Caco-2 (cell line): ENCODE measurements around the gene COL4A2. TPM values are rescaled to one million over a fixed set of nuclear protein-coding genes. Genes with fewer than 3 reads are reported as not detected.
"Not testable (repeated sequence)": the region's sequence is repeated elsewhere in the genome, so short reads cannot be mapped to it uniquely, and the experiment has no call there.

Source experiments
- BruUV-seq: library from RNA; stranded (reverse); fragments of 400-500 nt; replicated peaks from 2 replicates; lab custom pipeline; 2021; lab: Mats Ljungman, UMichigan
- CTCF ChIA-PET: fragments of 300-600 bp; sonication (Branson Sonifier 250); formaldehyde crosslinking; loops from one replicate; lab custom pipeline; 2022; ENCODE audit warnings: antibody characterized with exemption; lab: Charles Lee
- POLR2A ChIA-PET: fragments of 300-600 bp; sonication (Branson Sonifier 250); formaldehyde crosslinking; loops from one replicate; lab custom pipeline; 2022; ENCODE audit warnings: antibody characterized with exemption; lab: Charles Lee
- DNase-seq, 2 experiments: peaks; one replicate each; pipeline versions ENCODE4 v3.0.0 to v3.0.0-alpha.2; 2020 to 2022
- H3K27me3 ChIP-seq: replicated peaks from 2 replicates; pipeline ENCODE4 v1.6.0; 2011; ENCODE audit warnings: low read length; ENCODE audit not compliant: control insufficient read depth, insufficient read depth
- H3K36me3 ChIP-seq: 2 replicates; pipeline ENCODE4 v1.5.1; 2011; ENCODE audit warnings: low read length; ENCODE audit not compliant: control insufficient read depth, insufficient read depth
- H3K4me1 ChIP-seq: fragments of 250-450 bp; sonication (Bioruptor Pico); 2 replicates; pipeline ENCODE4 v1.5.1; 2020; ENCODE audit warnings: mild to moderate bottlenecking
- H3K4me3 ChIP-seq: 2 replicates; pipeline ENCODE4 v1.5.1; 2011; ENCODE audit warnings: low read depth, mild to moderate bottlenecking, control low read depth, low read length
- H3K9me3 ChIP-seq: fragments of 250-450 bp; sonication (Bioruptor Pico); 2 replicates; pipeline ENCODE4 v1.5.1; 2020; ENCODE audit warnings: mild to moderate bottlenecking, moderate library complexity
- H3K27ac Mint-ChIP-seq: one replicate; pipeline ENCODE4 v1.8.0; 2022; ENCODE audit warnings: mixed read lengths; ENCODE audit not compliant: unreplicated experiment
- H3K27me3 Mint-ChIP-seq: one replicate; pipeline ENCODE4 v1.8.0; 2022; ENCODE audit warnings: mixed read lengths; ENCODE audit not compliant: insufficient read depth, unreplicated experiment
- H3K36me3 Mint-ChIP-seq: one replicate; pipeline ENCODE4 v1.8.0; 2022; ENCODE audit warnings: mild to moderate bottlenecking, mixed read lengths; ENCODE audit not compliant: insufficient read depth, unreplicated experiment
- H3K4me1 Mint-ChIP-seq: one replicate; pipeline ENCODE4 v1.8.0; 2022; ENCODE audit warnings: low read depth, mixed read lengths; ENCODE audit not compliant: unreplicated experiment
- H3K4me3 Mint-ChIP-seq: one replicate; pipeline ENCODE4 v1.8.0; 2022; ENCODE audit warnings: mild to moderate bottlenecking, moderate library complexity, mixed read lengths; ENCODE audit not compliant: unreplicated experiment
- H3K9me3 Mint-ChIP-seq: one replicate; pipeline ENCODE4 v1.8.0; 2022; ENCODE audit warnings: mixed read lengths; ENCODE audit not compliant: unreplicated experiment
- intact Hi-C: fragments of 100-400 bp; cut with micrococcal nuclease; formaldehyde crosslinking; loops from one replicate; pipeline ENCODE4 v1.10.0; 2022; ENCODE audit not compliant: unreplicated experiment
- total RNA-seq: library from RNA; stranded (reverse); gene quantifications from 2 replicates; pipeline ENCODE4 v1.2.3, GENCODE V29; 2022
- TF ChIP-seq, protein P1 (sequence below), 2 experiments: fragments of 200-600 bp in 1 of 2; IDR thresholded peaks; 1 replicate in 1 of 2; 2 replicates in 1 of 2; pipeline versions ENCODE4 v1.5.1 to v1.8.0; 2011 to 2022; ENCODE audit warnings: antibody characterized with exemption in 1 of 2, control low read depth in 1 of 2, inconsistent platforms in 1 of 2, low read depth in 1 of 2, low read length in 1 of 2, mild to moderate bottlenecking in 1 of 2, moderate library complexity in 1 of 2; ENCODE audit not compliant: insufficient read depth in 1 of 2, severe bottlenecking in 1 of 2, unreplicated experiment in 1 of 2

The COL4A2 gene
- total RNA-seq, 1 experiment from 2014 or later: 19.2 TPM

DNA sequence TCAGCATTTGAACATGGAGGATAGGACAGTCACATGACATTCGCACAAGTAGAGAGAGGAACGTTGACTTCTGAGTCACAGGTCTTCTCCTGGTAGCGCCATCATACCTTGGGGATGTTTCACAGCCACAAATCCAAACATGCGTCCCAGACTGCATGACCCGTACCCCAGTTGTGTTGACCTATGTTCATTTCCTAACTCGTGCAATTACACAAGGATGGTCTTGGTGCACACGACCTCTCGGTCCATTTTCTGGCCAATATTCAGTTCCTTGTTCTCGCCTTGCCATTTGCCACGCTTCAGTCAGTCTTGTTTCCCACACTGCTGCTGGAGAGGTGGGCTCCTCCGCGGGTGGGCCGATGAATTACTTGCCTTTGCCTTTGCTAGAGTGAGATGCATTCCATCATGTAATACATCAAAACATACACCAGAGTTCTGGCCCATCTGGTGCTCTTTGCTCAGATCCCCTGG, 87.3 kb downstream of the COL4A2 start:
- no peaks in the 10 kb centered on the region for H3K27me3 ChIP-seq
- intact Hi-C loops: no loop called here
- Mint-ChIP-seq H3K27me3 (no peaks in the 10 kb centered on the region), H3K4me3 (no peak overlapping the region), H3K9me3 (peaks cover 12% of the 10 kb centered on the region), H3K27ac (no peak overlapping the region), H3K36me3 (no peaks in the 10 kb centered on the region), H3K4me1 (peaks cover under 1% of the 10 kb centered on the region)
- H3K36me3 ChIP-seq: no peaks in the 10 kb centered on the region
- DNase-seq: no peak
- peaks cover 20% of the 10 kb centered on the region for H3K9me3 ChIP-seq
- POLR2A ChIA-PET: no interaction called here
- TF ChIP-seq, protein P1, sequence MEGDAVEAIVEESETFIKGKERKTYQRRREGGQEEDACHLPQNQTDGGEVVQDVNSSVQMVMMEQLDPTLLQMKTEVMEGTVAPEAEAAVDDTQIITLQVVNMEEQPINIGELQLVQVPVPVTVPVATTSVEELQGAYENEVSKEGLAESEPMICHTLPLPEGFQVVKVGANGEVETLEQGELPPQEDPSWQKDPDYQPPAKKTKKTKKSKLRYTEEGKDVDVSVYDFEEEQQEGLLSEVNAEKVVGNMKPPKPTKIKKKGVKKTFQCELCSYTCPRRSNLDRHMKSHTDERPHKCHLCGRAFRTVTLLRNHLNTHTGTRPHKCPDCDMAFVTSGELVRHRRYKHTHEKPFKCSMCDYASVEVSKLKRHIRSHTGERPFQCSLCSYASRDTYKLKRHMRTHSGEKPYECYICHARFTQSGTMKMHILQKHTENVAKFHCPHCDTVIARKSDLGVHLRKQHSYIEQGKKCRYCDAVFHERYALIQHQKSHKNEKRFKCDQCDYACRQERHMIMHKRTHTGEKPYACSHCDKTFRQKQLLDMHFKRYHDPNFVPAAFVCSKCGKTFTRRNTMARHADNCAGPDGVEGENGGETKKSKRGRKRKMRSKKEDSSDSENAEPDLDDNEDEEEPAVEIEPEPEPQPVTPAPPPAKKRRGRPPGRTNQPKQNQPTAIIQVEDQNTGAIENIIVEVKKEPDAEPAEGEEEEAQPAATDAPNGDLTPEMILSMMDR (IDR thresholded peaks at IDR 0.05; ENCODE audit: insufficient read depth in 1 of 2, low read depth in 1 of 2, low read length in 1 of 2, severe bottlenecking in 1 of 2, unreplicated experiment in 1 of 2): no peak
- no peak overlapping the region for H3K4me3 ChIP-seq
- CTCF ChIA-PET: no interaction called here
- H3K4me1 ChIP-seq: peaks cover 11% of the 10 kb centered on the region
- BruUV-seq: no TSS peak

DNA sequence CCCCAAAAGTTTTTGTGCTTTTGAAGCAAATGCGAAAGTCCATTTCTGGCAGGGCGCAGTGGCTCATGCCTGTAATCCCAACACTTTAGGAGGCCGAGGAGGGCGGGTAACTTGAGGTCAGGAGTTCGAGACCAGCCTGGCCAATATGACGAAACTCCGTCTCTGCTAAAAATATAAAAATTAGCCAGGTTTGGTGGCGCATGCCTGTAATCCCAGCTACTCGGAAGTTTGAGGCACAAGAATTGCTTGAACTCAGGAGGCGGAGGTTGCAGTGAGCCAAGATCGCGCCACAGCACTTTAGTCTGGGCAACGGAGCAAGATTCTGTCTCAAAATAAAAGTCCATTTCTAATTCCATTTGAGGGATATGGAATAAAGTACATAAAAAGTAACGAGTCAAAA, 88.5 kb downstream of the COL4A2 start:
- H3K4me3 Mint-ChIP-seq, POLR2A ChIA-PET, H3K4me3 ChIP-seq, H3K27ac Mint-ChIP-seq, H3K27me3 ChIP-seq, H3K4me1 ChIP-seq, H3K36me3 ChIP-seq, H3K27me3 Mint-ChIP-seq, intact Hi-C loops, H3K36me3 Mint-ChIP-seq, DNase-seq, BruUV-seq, CTCF ChIA-PET, H3K4me1 Mint-ChIP-seq: not testable (repeated sequence)
- peaks cover 12% of the 10 kb centered on the region for H3K9me3 Mint-ChIP-seq
- H3K9me3 ChIP-seq: peaks cover 13% of the 10 kb centered on the region

DNA sequence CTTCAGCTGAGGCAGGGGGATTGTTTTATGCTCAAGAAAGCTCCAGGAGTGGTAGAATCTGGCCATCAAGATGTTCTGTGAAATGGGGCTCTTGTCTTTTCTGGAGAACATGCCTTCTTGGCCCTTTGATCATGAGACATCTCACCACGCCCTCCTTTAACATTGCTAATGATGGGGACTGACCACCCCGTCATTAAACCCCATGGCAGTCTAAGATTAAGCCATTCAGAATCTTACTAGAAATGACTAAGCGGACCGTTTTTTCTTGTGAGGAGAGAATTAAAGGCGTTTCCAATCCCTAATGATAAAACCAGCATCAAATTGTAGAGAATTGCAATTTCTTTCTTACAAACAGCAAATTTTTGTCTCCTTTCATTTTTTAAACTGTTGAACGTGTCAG, 89.4 kb downstream of the COL4A2 start:
- BruUV-seq: no TSS peak
- TF ChIP-seq, protein P1 (IDR thresholded peaks at IDR 0.05; ENCODE audit: insufficient read depth in 1 of 2, low read depth in 1 of 2, low read length in 1 of 2, severe bottlenecking in 1 of 2, unreplicated experiment in 1 of 2): no peak
- H3K4me3 Mint-ChIP-seq: no peak overlapping the region

More for the DNA sequence above, 89.4 kb downstream of the COL4A2 start:
- POLR2A ChIA-PET: no interaction called here
- no peaks in the 10 kb centered on the region for H3K4me1 Mint-ChIP-seq
- H3K27me3 Mint-ChIP-seq: no peaks in the 10 kb centered on the region
- Histone ChIP-seq H3K4me1 (peaks cover 6% of the 10 kb centered on the region; the same call in 1 of the 2 replicates), H3K9me3 (0 out of 2 replicates have a peak, but pooled peaks cover 4% of the 10 kb centered on the region), H3K36me3 (no peaks in the 10 kb centered on the region), H3K27me3 (no peaks in the 10 kb centered on the region), H3K4me3 (no peak overlapping the region)
- CTCF ChIA-PET: no interaction called here
- H3K36me3 Mint-ChIP-seq: no peaks in the 10 kb centered on the region
- H3K27ac Mint-ChIP-seq: no peak overlapping the region
- H3K9me3 Mint-ChIP-seq: peaks cover 4% of the 10 kb centered on the region
- no peak for DNase-seq
- intact Hi-C loops: no loop called here
